Activated CD8-positive, alpha-beta memory T cell treated with anti-CD3 and anti-CD28 coated beads for 4 hours (primary cell): ENCODE results near the gene ARHGEF19.
"Not testable (repeated sequence)": the region's sequence is repeated elsewhere in the genome, so short reads cannot be mapped to it uniquely, and the experiment has no call there.

ENCODE experiments used
- DNase-seq, 2 donors: peaks; one replicate each; pipeline ENCODE4 v3.0.0-alpha.2; 2020; ENCODE audit warnings: low read depth in 2 of 2

The ARHGEF19 gene

GRCh38 chr1:16181887-16182719 is 30.3 kb downstream of the ARHGEF19 start:
- no peak for DNase-seq

- DNase-seq: no peak
These were observed 32.1 kb downstream of the ARHGEF19 start for GRCh38 chr1:16180291-16180824.

- no peak for DNase-seq
These were observed 33.6 kb downstream of the ARHGEF19 start for GRCh38 chr1:16178596-16179497.

- DNase-seq: no peak
These were observed 35.1 kb downstream of the ARHGEF19 start for GRCh38 chr1:16177306-16177705.

- DNase-seq: no peak
These were observed 35.8 kb downstream of the ARHGEF19 start for GRCh38 chr1:16176653-16177052.

- no peak for DNase-seq
These were observed 36.6 kb downstream of the ARHGEF19 start for GRCh38 chr1:16175610-16176553.

GRCh38 chr1:16174886-16175598 is 37.4 kb downstream of the ARHGEF19 start:
- DNase-seq: no peak

GRCh38 chr1:16174261-16174868 is 38.1 kb downstream of the ARHGEF19 start:
- DNase-seq: no peak

GRCh38 chr1:16173447-16174260 is 38.8 kb downstream of the ARHGEF19 start:
- no peak for DNase-seq

- DNase-seq: no peak
These were observed 39.4 kb downstream of the ARHGEF19 start for GRCh38 chr1:16172964-16173446.

- no peak for DNase-seq
These were observed 40.1 kb downstream of the ARHGEF19 start for GRCh38 chr1:16172218-16172830.

- no peak for DNase-seq
These were observed 40.9 kb downstream of the ARHGEF19 start for GRCh38 chr1:16171314-16172151.

GRCh38 chr1:16170283-16170673 is 42.2 kb downstream of the ARHGEF19 start:
- DNase-seq: no peak

GRCh38 chr1:16168622-16169360 is 43.7 kb downstream of the ARHGEF19 start:
- DNase-seq: no peak

GRCh38 chr1:16168144-16168495 is 44.3 kb downstream of the ARHGEF19 start:
- DNase-seq: not testable (repeated sequence)

GRCh38 chr1:16167331-16168143 is 44.9 kb downstream of the ARHGEF19 start:
- peak; percentile 27 to 33 for DNase-seq
